HepG2 (cell line): ENCODE measurements around the gene ZBP1. TPM values are rescaled to one million over a fixed set of nuclear protein-coding genes. Genes with fewer than 3 reads are reported as not detected.

Source experiments
- AGO2 ChIP-seq: fragments of 200-400 bp; formaldehyde crosslinking; optimal IDR thresholded peaks from 2 replicates; pipeline ENCODE3; 2017; ENCODE audit warnings: mild to moderate bottlenecking, low read depth, low read length, moderate library complexity
- ATM ChIP-seq: fragments of 450-650 bp; IDR thresholded peaks from 2 replicates; pipeline ENCODE4 v1.7.1; 2017; ENCODE audit warnings: mild to moderate bottlenecking, borderline replicate concordance
- ELF3 ChIP-seq: IDR thresholded peaks from 2 replicates; pipeline ENCODE4 v1.6.1; 2016; ENCODE audit warnings: missing genetic modification reagents, missing compliant biosample characterization
- ERF ChIP-seq: IDR thresholded peaks from 2 replicates; pipeline ENCODE4 v1.6.1; 2018; ENCODE audit warnings: missing biosample characterization, missing genetic modification reagents
- GABPB1 ChIP-seq: IDR thresholded peaks from 2 replicates; pipeline ENCODE4 v1.6.1; 2016; ENCODE audit warnings: mild to moderate bottlenecking, missing genetic modification reagents, moderate library complexity, missing compliant biosample characterization
- NFE2L1 ChIP-seq: sonication (generic); formaldehyde crosslinking; IDR thresholded peaks from 2 replicates; pipeline ENCODE4 v1.4.0; 2020; ENCODE audit warnings: missing genetic modification reagents, mild to moderate bottlenecking, borderline replicate concordance
- SATB2 ChIP-seq: sonication (generic); formaldehyde crosslinking; IDR thresholded peaks from 2 replicates; pipeline ENCODE4 v1.5.0; 2020; ENCODE audit warnings: missing genetic modification reagents
- SIN3A ChIP-seq: IDR thresholded peaks from 2 replicates; pipeline ENCODE4 v1.6.1; 2011; ENCODE audit warnings: low read depth, mild to moderate bottlenecking, control low read depth, low read length, borderline replicate concordance
- TMF1 ChIP-seq: sonication (generic); formaldehyde crosslinking; IDR thresholded peaks from 2 replicates; pipeline ENCODE4 v1.8.1; 2022; ENCODE audit warnings: low read depth, missing genetic modification reagents
- ZNF552 ChIP-seq: sonication (generic); formaldehyde crosslinking; IDR thresholded peaks from 2 replicates; pipeline ENCODE4 v1.9.0; 2022; ENCODE audit warnings: missing genetic modification reagents, mild to moderate bottlenecking, borderline replicate concordance
- ZNF563 ChIP-seq: sonication (generic); formaldehyde crosslinking; IDR thresholded peaks from 2 replicates; pipeline ENCODE4 v1.8.0; 2022; ENCODE audit warnings: mild to moderate bottlenecking, moderate library complexity, missing genetic modification reagents
- ZNF800 ChIP-seq: sonication (generic); formaldehyde crosslinking; IDR thresholded peaks from 2 replicates; pipeline ENCODE4 v1.4.0; 2020; ENCODE audit warnings: missing genetic modification reagents
- polyA plus RNA-seq, 8 experiments: library from polyadenylated mRNA; depleted of rRNA in 3 of 8; stranded (reverse) in 7 of 8; unstranded in 1 of 8; fragments of >200 nt; fragmentation: Illumina TruSeq in 4 of 8; extraction: Trizol in 4 of 8; gene quantifications; 2 replicates each; pipeline versions ENCODE4 v1.2.1 to v1.2.3, GENCODE V29; 2011 to 2016; ENCODE audit warnings: low read depth in 4 of 8, missing spikeins in 1 of 8, mixed read lengths in 1 of 8; ENCODE audit not compliant: insufficient read depth in 1 of 8
- total RNA-seq, 5 experiments: library from RNA; depleted of rRNA; stranded (reverse); fragments of >200 nt; fragmentation: Illumina TruSeq; extraction: Trizol; gene quantifications; 2 replicates each; pipeline ENCODE4 v1.2.3, GENCODE V29; 2016; ENCODE audit warnings: low read depth in 1 of 5
- TF ChIP-seq, protein P1 (sequence below): sonication (generic); formaldehyde crosslinking; IDR thresholded peaks from 2 replicates; pipeline ENCODE4 v1.4.0; 2020; ENCODE audit warnings: mild to moderate bottlenecking, low read depth, missing genetic modification reagents
- TF ChIP-seq, protein P2 (sequence below): sonication (generic); formaldehyde crosslinking; IDR thresholded peaks from 2 replicates; pipeline ENCODE4 v1.8.0; 2022; ENCODE audit warnings: missing genetic modification reagents, low read depth, mild to moderate bottlenecking, borderline replicate concordance
- TF ChIP-seq, protein P3 (sequence below): IDR thresholded peaks from 2 replicates; pipeline ENCODE4 v1.6.1; 2016; ENCODE audit warnings: low read depth
- TF ChIP-seq, protein P4 (sequence below): sonication (generic); formaldehyde crosslinking; IDR thresholded peaks from 2 replicates; pipeline ENCODE4 v1.9.0; 2021; ENCODE audit warnings: missing genetic modification reagents, borderline replicate concordance
- TF ChIP-seq, protein P5 (sequence below): sonication (generic); formaldehyde crosslinking; IDR thresholded peaks from 2 replicates; pipeline ENCODE4 v1.4.0; 2020; ENCODE audit warnings: low read depth, missing genetic modification reagents

ZBP1 gene
- total and polyA plus RNA-seq, 2 of the 13 experiments (the other 11 are each of a cell fraction or from before 2014, with no cell fraction given): not detected

DNA sequence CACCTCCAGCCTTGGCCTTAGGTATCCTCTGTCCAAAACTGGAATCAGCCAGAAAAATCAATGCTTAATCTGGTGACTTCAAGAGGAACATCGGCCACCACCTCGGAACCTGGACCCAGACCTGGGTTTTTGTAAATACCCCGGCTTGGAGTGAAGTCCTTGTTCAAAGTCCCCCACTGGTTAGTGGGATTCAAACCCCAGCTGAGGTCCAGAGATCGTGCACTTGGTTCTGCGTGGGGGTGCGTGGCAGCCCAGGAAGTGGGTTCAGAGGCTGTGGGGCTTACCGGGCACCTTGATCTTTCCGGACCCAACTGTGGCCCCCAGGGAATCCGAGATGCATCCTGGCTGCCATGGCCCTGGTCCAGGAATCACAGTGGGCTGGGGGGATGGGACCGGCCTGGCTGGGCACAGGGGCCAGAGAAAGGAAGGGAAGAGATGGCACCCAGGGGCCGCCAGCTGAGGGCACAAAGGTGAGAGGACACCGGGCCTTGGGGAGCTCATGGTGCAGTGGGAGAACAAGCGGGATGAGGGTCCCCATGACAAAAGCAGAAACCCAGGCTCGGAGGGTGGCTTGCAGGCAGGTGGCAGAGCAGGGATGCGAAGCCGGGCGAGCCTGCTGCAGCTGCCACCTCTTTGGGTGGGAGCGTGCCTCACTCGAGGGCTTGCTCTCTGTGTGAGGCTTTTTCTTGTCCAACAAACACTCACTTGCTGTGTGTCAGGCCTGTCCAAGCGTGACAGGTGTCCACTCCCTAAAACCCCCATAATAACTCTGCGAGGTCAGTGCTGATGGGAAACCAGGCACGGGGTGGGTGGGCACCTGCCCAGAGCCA is 27.7 kb downstream of the ZBP1 start (continued):
- TF ChIP-seq, protein P1, sequence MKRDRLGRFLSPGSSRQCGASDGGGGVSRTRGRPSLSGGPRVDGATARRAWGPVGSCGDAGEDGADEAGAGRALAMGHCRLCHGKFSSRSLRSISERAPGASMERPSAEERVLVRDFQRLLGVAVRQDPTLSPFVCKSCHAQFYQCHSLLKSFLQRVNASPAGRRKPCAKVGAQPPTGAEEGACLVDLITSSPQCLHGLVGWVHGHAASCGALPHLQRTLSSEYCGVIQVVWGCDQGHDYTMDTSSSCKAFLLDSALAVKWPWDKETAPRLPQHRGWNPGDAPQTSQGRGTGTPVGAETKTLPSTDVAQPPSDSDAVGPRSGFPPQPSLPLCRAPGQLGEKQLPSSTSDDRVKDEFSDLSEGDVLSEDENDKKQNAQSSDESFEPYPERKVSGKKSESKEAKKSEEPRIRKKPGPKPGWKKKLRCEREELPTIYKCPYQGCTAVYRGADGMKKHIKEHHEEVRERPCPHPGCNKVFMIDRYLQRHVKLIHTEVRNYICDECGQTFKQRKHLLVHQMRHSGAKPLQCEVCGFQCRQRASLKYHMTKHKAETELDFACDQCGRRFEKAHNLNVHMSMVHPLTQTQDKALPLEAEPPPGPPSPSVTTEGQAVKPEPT (CRISPR knock-in tag): 0 out of 2 replicates have a peak, but pooled peaks have one; percentile 23
- TF ChIP-seq, protein P2, sequence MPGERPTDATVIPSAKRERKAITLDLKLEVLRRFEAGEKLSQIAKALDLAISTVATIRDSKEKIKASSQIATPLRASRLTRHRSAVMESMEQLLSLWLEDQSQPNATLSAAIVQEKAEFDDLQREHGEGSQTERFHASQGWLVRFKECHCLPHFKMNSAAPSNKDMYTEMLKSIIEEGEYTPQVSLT (CRISPR knock-in tag): no peak
- TF ChIP-seq AGO2 (no peak), ZNF552 (CRISPR knock-in tag) (no peak), ATM (no peak), ERF (CRISPR knock-in tag) (peak; percentile 42; the same call in 1 of the 2 replicates), TMF1 (peak; percentile 57; the same call in 1 of the 2 replicates), ZNF563 (CRISPR knock-in tag) (0 out of 2 replicates have a peak, but pooled peaks have one; percentile 48), ELF3 (CRISPR knock-in tag) (no peak), GABPB1 (peak; percentile 7; the same call in 1 of the 2 replicates), SATB2 (CRISPR knock-in tag) (no peak), SIN3A (0 out of 2 replicates have a peak, but pooled peaks have one; percentile 34), NFE2L1 (CRISPR knock-in tag) (no peak), ZNF800 (no peak)
- TF ChIP-seq, protein P3, sequence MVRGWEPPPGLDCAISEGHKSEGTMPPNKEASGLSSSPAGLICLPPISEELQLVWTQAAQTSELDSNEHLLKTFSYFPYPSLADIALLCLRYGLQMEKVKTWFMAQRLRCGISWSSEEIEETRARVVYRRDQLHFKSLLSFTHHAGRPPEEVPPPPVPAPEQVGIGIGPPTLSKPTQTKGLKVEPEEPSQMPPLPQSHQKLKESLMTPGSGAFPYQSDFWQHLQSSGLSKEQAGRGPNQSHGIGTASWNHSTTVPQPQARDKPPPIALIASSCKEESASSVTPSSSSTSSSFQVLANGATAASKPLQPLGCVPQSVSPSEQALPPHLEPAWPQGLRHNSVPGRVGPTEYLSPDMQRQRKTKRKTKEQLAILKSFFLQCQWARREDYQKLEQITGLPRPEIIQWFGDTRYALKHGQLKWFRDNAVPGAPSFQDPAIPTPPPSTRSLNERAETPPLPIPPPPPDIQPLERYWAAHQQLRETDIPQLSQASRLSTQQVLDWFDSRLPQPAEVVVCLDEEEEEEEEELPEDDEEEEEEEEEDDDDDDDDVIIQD (CRISPR knock-in tag): 0 out of 2 replicates have a peak, but pooled peaks have one; percentile 46
- TF ChIP-seq, protein P4, sequence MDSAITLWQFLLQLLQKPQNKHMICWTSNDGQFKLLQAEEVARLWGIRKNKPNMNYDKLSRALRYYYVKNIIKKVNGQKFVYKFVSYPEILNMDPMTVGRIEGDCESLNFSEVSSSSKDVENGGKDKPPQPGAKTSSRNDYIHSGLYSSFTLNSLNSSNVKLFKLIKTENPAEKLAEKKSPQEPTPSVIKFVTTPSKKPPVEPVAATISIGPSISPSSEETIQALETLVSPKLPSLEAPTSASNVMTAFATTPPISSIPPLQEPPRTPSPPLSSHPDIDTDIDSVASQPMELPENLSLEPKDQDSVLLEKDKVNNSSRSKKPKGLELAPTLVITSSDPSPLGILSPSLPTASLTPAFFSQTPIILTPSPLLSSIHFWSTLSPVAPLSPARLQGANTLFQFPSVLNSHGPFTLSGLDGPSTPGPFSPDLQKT (CRISPR knock-in tag): no peak
- TF ChIP-seq, protein P5, sequence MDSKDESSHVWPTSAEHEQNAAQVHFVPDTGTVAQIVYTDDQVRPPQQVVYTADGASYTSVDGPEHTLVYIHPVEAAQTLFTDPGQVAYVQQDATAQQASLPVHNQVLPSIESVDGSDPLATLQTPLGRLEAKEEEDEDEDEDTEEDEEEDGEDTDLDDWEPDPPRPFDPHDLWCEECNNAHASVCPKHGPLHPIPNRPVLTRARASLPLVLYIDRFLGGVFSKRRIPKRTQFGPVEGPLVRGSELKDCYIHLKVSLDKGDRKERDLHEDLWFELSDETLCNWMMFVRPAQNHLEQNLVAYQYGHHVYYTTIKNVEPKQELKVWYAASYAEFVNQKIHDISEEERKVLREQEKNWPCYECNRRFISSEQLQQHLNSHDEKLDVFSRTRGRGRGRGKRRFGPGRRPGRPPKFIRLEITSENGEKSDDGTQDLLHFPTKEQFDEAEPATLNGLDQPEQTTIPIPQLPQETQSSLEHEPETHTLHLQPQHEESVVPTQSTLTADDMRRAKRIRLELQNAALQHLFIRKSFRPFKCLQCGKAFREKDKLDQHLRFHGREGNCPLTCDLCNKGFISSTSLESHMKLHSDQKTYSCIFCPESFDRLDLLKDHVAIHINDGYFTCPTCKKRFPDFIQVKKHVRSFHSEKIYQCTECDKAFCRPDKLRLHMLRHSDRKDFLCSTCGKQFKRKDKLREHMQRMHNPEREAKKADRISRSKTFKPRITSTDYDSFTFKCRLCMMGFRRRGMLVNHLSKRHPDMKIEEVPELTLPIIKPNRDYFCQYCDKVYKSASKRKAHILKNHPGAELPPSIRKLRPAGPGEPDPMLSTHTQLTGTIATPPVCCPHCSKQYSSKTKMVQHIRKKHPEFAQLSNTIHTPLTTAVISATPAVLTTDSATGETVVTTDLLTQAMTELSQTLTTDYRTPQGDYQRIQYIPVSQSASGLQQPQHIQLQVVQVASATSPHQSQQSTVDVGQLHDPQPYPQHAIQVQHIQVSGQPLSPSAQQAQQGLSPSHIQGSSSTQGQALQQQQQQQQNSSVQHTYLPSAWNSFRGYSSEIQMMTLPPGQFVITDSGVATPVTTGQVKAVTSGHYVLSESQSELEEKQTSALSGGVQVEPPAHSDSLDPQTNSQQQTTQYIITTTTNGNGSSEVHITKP (CRISPR knock-in tag): no peak
